Measurements from ENCODE around the gene MYO5B.

- TF ChIP-seq, protein P1, sequence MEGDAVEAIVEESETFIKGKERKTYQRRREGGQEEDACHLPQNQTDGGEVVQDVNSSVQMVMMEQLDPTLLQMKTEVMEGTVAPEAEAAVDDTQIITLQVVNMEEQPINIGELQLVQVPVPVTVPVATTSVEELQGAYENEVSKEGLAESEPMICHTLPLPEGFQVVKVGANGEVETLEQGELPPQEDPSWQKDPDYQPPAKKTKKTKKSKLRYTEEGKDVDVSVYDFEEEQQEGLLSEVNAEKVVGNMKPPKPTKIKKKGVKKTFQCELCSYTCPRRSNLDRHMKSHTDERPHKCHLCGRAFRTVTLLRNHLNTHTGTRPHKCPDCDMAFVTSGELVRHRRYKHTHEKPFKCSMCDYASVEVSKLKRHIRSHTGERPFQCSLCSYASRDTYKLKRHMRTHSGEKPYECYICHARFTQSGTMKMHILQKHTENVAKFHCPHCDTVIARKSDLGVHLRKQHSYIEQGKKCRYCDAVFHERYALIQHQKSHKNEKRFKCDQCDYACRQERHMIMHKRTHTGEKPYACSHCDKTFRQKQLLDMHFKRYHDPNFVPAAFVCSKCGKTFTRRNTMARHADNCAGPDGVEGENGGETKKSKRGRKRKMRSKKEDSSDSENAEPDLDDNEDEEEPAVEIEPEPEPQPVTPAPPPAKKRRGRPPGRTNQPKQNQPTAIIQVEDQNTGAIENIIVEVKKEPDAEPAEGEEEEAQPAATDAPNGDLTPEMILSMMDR (IDR thresholded peaks at IDR 0.05 in 4 of 5, conservative IDR thresholded peaks at IDR 0.05 in 1 of 5) = no peak
- TF ChIP-seq POLR2A (IDR thresholded peaks at IDR 0.05) = no peak
These were observed 332.1 kb downstream of the MYO5B start for GRCh38 chr18:49862656-49863385.
